SKM-1 (cell line): ENCODE results near the gene FFAR1.

Source experiments
- DNase-seq: peaks from one replicate; lab custom pipeline; 2025; ENCODE audit not compliant: unreplicated experiment; lab: John Stamatoyannopoulos, UW

Gene FFAR1

GRCh38 chr19:35347171-35347929 is at the start of gene FFAR1:
TSS of gene FFAR1 (plus strand) at chr19:35347902. CDS start at chr19:35351552, 3,650 bp downstream.
- peak; percentile 80 for DNase-seq

- no peak for DNase-seq
Measured at GRCh38 chr19:35297922-35298321, 49.8 kb upstream of the FFAR1 start.

- no peak for DNase-seq
Measured at GRCh38 chr19:35298561-35298972, 49.1 kb upstream of the FFAR1 start.

DNA sequence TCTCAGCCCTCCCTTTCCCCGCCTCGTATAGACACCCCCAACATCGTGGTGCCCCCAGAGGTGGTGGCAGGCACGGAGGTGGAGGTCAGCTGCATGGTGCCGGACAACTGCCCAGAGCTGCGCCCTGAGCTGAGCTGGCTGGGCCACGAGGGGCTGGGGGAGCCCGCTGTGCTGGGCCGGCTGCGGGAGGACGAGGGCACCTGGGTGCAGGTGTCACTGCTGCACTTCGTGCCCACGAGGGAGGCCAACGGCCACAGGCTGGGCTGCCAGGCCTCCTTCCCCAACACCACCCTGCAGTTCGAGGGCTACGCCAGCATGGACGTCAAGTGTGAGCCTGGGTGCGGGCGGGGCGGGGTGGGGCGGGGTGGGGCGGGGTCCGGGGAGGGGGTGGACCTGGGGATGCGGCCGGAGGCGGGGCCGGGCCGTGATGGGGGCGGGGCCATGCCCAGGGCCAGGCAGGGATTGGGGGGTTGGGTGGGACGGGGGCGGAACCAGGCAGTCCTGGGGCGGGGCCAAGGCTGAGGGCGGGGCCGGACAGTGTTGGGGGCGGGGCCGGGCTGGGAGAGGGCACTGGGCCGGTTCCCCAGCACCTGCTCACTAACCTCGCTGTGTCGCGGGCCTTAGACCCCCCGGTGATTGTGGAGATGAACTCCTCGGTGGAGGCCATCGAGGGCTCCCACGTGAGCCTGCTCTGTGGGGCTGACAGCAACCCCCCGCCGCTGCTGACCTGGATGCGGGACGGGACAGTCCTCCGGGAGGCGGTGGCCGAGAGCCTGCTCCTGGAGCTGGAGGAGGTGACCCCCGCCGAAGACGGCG is 48.0 kb upstream of the FFAR1 start:
- DNase-seq: no peak

GRCh38 chr19:35300339-35300649 is 47.4 kb upstream of the FFAR1 start:
- no peak for DNase-seq

- DNase-seq: no peak
Measured at GRCh38 chr19:35301961-35302360, 45.7 kb upstream of the FFAR1 start.

DNA sequence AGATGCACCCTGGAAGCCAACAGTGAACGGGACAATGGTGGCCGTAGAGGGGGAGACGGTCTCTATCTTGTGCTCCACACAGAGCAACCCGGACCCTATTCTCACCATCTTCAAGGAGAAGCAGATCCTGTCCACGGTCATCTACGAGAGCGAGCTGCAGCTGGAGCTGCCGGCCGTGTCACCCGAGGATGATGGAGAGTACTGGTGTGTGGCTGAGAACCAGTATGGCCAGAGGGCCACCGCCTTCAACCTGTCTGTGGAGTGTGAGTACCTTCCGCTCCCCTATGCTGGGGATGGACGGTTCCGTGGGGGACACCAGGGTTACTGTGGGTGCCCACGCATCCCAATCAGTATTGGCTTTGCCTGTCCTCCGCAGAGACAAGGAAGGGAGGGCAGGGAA is 45.3 kb upstream of the FFAR1 start:
- DNase-seq: no peak

- no peak for DNase-seq
Measured at GRCh38 chr19:35303357-35303915, 44.3 kb upstream of the FFAR1 start.

GRCh38 chr19:35304036-35304435 is 43.7 kb upstream of the FFAR1 start:
- DNase-seq: no peak

DNA sequence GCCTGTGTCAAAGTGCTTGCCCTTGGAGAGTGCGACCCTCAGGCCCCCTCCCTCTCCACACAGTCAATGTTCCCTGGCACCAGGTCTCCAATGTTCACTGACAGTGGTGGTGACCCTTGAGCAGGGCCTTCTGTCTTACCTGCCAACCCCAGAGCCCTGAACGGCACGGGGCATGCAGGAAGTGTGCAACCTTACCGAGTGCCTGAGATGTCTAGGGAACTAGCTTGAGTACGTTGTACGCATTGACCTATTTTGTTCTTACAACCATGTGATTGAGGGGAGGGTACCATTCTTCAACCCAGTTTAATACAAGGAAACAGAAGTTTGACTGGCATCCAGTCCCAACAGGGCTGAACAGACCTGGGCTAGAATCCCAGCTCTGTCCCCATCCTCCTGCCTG is 42.5 kb upstream of the FFAR1 start:
- no peak for DNase-seq

- DNase-seq: no peak
Measured at GRCh38 chr19:35306473-35307246, 41.0 kb upstream of the FFAR1 start.

DNA sequence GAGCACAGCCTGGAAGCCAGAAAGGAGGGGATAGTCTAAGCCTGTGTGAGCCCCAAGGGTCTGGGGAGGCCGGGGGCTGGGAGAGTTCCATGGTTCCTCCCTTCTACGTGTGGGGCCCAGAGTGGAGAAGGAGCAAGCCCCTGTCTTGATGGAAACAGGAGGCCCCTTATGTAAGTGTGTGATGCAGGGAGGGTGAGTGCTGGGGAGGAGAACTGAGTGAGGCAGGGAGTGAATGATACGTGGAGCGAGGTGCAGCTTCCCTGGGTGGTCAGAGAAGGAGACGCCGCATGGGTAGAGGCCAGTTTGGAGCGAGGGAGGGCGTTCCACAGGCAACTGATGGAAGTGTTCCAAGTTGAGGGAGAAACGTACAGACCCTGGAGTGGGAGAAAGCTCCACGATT is 39.8 kb upstream of the FFAR1 start:
- no peak for DNase-seq

- no peak for DNase-seq
Measured at GRCh38 chr19:35308910-35309309, 38.8 kb upstream of the FFAR1 start.

- no peak for DNase-seq
Measured at GRCh38 chr19:35309481-35310279, 38.0 kb upstream of the FFAR1 start.

- no peak for DNase-seq
Measured at GRCh38 chr19:35310331-35310730, 37.4 kb upstream of the FFAR1 start.

DNA sequence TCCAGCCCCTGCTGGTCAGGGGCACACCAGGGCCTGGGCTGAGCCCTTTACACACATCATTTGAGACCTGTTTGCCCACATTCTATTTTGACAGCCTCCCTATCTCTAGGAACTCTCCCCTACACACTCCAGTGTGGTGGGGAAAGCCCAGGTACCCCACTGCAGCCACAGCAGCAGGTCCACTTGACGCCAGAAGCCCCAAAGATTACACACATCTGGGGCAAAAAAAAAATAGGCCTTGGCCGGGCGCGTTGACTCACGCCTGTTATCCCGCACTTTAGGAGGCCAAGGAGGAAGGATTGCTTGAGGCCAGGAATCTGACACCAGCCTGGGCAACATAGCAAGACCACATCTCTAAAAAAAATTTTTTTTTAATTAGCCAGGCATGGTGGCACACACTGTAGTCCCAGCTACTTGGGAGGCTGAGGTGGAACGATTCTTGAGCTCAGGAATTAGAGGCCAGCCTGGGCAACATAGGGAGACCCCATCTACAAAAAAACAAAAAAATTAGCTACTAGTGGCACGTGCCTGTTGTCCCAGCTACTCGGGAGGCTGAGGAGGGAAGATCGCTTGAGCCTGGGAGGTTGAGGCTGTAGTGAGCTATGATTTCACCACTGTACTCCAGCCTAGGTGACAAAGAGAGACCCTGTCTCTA is 36.8 kb upstream of the FFAR1 start:
- DNase-seq: no peak

GRCh38 chr19:35311901-35312665 is 35.6 kb upstream of the FFAR1 start:
- DNase-seq: no peak

- DNase-seq: no peak
Measured at GRCh38 chr19:35313587-35313986, 34.1 kb upstream of the FFAR1 start.

GRCh38 chr19:35314031-35314430 is 33.7 kb upstream of the FFAR1 start:
- DNase-seq: no peak
